CD14-positive monocyte (primary cell): ENCODE measurements around the gene ADAMTS10. TPM values are rescaled to one million over a fixed set of nuclear protein-coding genes. Genes with fewer than 3 reads are reported as not detected.

ENCODE experiments used
- DNase-seq, 3 donors: peaks; one replicate each; pipeline ENCODE4 v3.0.0-alpha.2; 2011 to 2022
- H2AFZ ChIP-seq: 2 replicates; pipeline ENCODE4 v1.6.0; 2012; ENCODE audit warnings: mild to moderate bottlenecking, low read depth, low read length, inconsistent platforms; ENCODE audit not compliant: insufficient read depth, poor library complexity, severe bottlenecking
- H3K27ac ChIP-seq, 2 donors: 1 replicate in 1 of 2; 2 replicates in 1 of 2; pipeline ENCODE4 v1.5.1; 2012 to 2013; ENCODE audit warnings: low read length in 2 of 2, control low read depth in 1 of 2, inconsistent platforms in 1 of 2, low read depth in 1 of 2, mild to moderate bottlenecking in 1 of 2
- H3K27me3 ChIP-seq, 2 donors: one replicate each; pipeline versions ENCODE4 v1.6.0 to v1.6.1; 2011 to 2013; ENCODE audit warnings: low read length in 2 of 2; ENCODE audit not compliant: control insufficient read depth in 2 of 2, insufficient read depth in 2 of 2
- H3K36me3 ChIP-seq, 2 donors: replicated peaks in 1 of 2; 1 replicate in 1 of 2; 2 replicates in 1 of 2; pipeline versions ENCODE4 v1.5.1 to v1.6.1; 2012 to 2013; ENCODE audit warnings: low read length in 2 of 2, control low read depth in 1 of 2, inconsistent platforms in 1 of 2, mild to moderate bottlenecking in 1 of 2; ENCODE audit not compliant: insufficient read depth in 2 of 2, control insufficient read depth in 1 of 2
- H3K4me1 ChIP-seq, 2 donors: 1 replicate in 1 of 2; 2 replicates in 1 of 2; pipeline versions ENCODE4 v1.5.1 to v1.6.1; 2012 to 2013; ENCODE audit warnings: low read length in 2 of 2, control low read depth in 1 of 2, inconsistent platforms in 1 of 2, mild to moderate bottlenecking in 1 of 2, moderate library complexity in 1 of 2; ENCODE audit not compliant: insufficient read depth in 2 of 2, control insufficient read depth in 1 of 2
- H3K4me2 ChIP-seq: replicated peaks from 2 replicates; pipeline ENCODE3; 2012; ENCODE audit warnings: low read length, moderate library complexity, mild to moderate bottlenecking; ENCODE audit not compliant: poor library complexity, severe bottlenecking; ENCODE audit errors: extremely low read depth
- H3K4me3 ChIP-seq, 3 experiments: fragments of 200-600 bp in 1 of 3; sonication (generic) in 1 of 3; replicated peaks in 1 of 3; 1 replicate in 2 of 3; 2 replicates in 1 of 3; pipeline ENCODE4 v1.5.1; 2011 to 2013; ENCODE audit warnings: low read length in 3 of 3, mild to moderate bottlenecking in 3 of 3, control low read depth in 2 of 3, low read depth in 2 of 3, inconsistent platforms in 1 of 3, moderate library complexity in 1 of 3
- H3K79me2 ChIP-seq: 2 replicates; pipeline ENCODE4 v1.6.0; 2012; ENCODE audit warnings: mild to moderate bottlenecking, control low read depth, inconsistent platforms, low read length, moderate library complexity; ENCODE audit not compliant: insufficient read depth
- H3K9ac ChIP-seq: 2 replicates; pipeline ENCODE4 v1.6.0; 2017; ENCODE audit warnings: low read length, mild to moderate bottlenecking; ENCODE audit not compliant: insufficient read depth, poor library complexity, severe bottlenecking
- H3K9me3 ChIP-seq, 2 donors: replicated peaks in 1 of 2; 1 replicate in 1 of 2; 2 replicates in 1 of 2; pipeline versions ENCODE4 v1.5.1 to v1.6.1; 2012 to 2013; ENCODE audit warnings: low read length in 2 of 2, control low read depth in 1 of 2; ENCODE audit not compliant: control insufficient read depth in 1 of 2, insufficient read depth in 1 of 2
- H4K20me1 ChIP-seq: 2 replicates; pipeline ENCODE4 v1.6.0; 2012; ENCODE audit warnings: mild to moderate bottlenecking, low read length, control low read depth, moderate library complexity; ENCODE audit not compliant: insufficient read depth
- H3K27ac Mint-ChIP-seq, 7 donors: one replicate each; pipeline ENCODE4 v1.8.0; 2020; ENCODE audit warnings: mild to moderate bottlenecking in 7 of 7, mixed read lengths in 7 of 7, moderate library complexity in 6 of 7, inconsistent platforms in 2 of 7
- H3K27me3 Mint-ChIP-seq, 3 donors: one replicate each; pipeline ENCODE4 v1.8.0; 2021 to 2022; ENCODE audit warnings: low read depth in 3 of 3, mild to moderate bottlenecking in 3 of 3, mixed read lengths in 3 of 3, moderate library complexity in 3 of 3, inconsistent platforms in 1 of 3
- H3K36me3 Mint-ChIP-seq, 2 donors: one replicate each; pipeline ENCODE4 v1.8.0; 2020; ENCODE audit warnings: mixed read lengths in 2 of 2, inconsistent platforms in 1 of 2, mild to moderate bottlenecking in 1 of 2
- H3K4me1 Mint-ChIP-seq: one replicate; pipeline ENCODE4 v1.8.0; 2020; ENCODE audit warnings: mild to moderate bottlenecking, mixed read lengths
- H3K4me3 Mint-ChIP-seq, 2 donors: one replicate each; pipeline ENCODE4 v1.8.0; 2020; ENCODE audit warnings: mild to moderate bottlenecking in 2 of 2, mixed read lengths in 2 of 2, moderate library complexity in 1 of 2
- H3K9me3 Mint-ChIP-seq, 7 donors: one replicate each; pipeline ENCODE4 v1.8.0; 2020 to 2022; ENCODE audit warnings: mixed read lengths in 7 of 7, mild to moderate bottlenecking in 6 of 7, moderate library complexity in 6 of 7, inconsistent platforms in 2 of 7
- whole genome bisulfite sequencing: methylation state at CpG from one replicate; pipeline ENCODE4 v1.1.5; 2013; ENCODE audit warnings: missing lambda C conversion rate; ENCODE audit not compliant: insufficient coverage; 5-methylcytosine and 5-hydroxymethylcytosine counted together
- intact Hi-C, 2 donors: fragments of 100-400 bp; cut with micrococcal nuclease; formaldehyde crosslinking; loops; one replicate each; pipeline versions ENCODE4 v1.15.0 to v1.15.1; 2023
- polyA plus RNA-seq, 3 donors: library from polyadenylated mRNA; depleted of rRNA in 1 of 3; unstranded in 2 of 3; stranded (reverse) in 1 of 3; fragments of 300-500 nt in 2 of 3; fragments of >200 nt in 1 of 3; fragmentation: Illumina TruSeq in 2 of 3; gene quantifications; 1 replicate in 2 of 3; 2 replicates in 1 of 3; pipeline ENCODE4 v1.2.3, GENCODE V29; 2012 to 2021
- TF ChIP-seq, protein P1 (sequence below): fragments of 200-600 bp; IDR thresholded peaks from one replicate; pipeline ENCODE4 v1.8.0; 2022; ENCODE audit warnings: antibody characterized with exemption, mild to moderate bottlenecking

The ADAMTS10 gene
- polyA plus RNA-seq, 3 donors: 2.3 TPM; not detected in 2

DNA sequence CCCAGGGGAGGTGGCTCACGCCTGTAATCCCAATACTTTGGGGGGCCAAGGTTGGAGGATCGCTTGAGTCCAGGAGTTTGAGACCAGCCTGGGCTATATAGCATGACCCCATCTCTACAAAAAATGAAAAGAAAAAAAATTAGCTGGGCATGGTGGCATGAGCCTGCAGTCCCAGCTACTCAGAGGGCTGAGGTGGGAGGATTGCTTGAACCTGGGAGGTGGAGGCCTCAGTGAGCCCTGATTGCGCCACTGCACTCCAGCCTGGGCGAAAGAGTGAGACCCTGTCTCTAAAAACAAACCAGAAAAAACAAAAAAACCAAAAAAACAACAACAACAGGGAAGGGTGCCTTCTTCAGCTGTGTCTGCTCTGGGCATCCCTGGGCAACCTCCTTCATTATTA is 32.8 kb downstream of the ADAMTS10 start:
- H3K27ac ChIP-seq: peak overlapping the region; percentile 85 to 92
- peaks cover 78% of the 10 kb centered on the region for H4K20me1 ChIP-seq
- Mint-ChIP-seq H3K4me3 (peak overlapping the region; percentile 98 to 100), H3K27me3 (peaks cover 0 to 2% (median 2%) of the 10 kb centered on the region in 3 donors), H3K36me3 (peaks cover 33 to 39% of the 10 kb centered on the region in 2 donors), H3K9me3 (peaks cover 0 to 6% (median 0%) of the 10 kb centered on the region in 7 donors), H3K4me1 (peaks cover 57% of the 10 kb centered on the region), H3K27ac (peak overlapping the region; percentile 96 to 99 (median 99))
- H3K27me3 ChIP-seq: no peaks in the 10 kb centered on the region
- H2AFZ ChIP-seq: no peak overlapping the region
- H3K79me2 ChIP-seq: peaks cover 79% of the 10 kb centered on the region
- peaks cover 4 to 7% of the 10 kb centered on the region in 2 donors for H3K36me3 ChIP-seq
- no CpG with 5 or more reads among the region's 4 CpGs for WGBS
- no peaks in the 10 kb centered on the region for H3K9me3 ChIP-seq
- H3K4me2 ChIP-seq: peak overlapping the region; percentile 99
- H3K4me3 ChIP-seq: peak overlapping the region; percentile 85 to 100 (median 98)
- H3K4me1 ChIP-seq: peaks cover 63 to 70% of the 10 kb centered on the region in 2 donors
- intact Hi-C loops: loop anchor here (1.0 to 10.0 kb wide), 5 partner anchors 8 to 223 kb away; partner anchors contain the start of gene MARCHF2 (in 1 of the 2)
- TF ChIP-seq, protein P1, sequence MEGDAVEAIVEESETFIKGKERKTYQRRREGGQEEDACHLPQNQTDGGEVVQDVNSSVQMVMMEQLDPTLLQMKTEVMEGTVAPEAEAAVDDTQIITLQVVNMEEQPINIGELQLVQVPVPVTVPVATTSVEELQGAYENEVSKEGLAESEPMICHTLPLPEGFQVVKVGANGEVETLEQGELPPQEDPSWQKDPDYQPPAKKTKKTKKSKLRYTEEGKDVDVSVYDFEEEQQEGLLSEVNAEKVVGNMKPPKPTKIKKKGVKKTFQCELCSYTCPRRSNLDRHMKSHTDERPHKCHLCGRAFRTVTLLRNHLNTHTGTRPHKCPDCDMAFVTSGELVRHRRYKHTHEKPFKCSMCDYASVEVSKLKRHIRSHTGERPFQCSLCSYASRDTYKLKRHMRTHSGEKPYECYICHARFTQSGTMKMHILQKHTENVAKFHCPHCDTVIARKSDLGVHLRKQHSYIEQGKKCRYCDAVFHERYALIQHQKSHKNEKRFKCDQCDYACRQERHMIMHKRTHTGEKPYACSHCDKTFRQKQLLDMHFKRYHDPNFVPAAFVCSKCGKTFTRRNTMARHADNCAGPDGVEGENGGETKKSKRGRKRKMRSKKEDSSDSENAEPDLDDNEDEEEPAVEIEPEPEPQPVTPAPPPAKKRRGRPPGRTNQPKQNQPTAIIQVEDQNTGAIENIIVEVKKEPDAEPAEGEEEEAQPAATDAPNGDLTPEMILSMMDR: no peak
- DNase-seq: no peak
- peak overlapping the region; percentile 92 for H3K9ac ChIP-seq

DNA sequence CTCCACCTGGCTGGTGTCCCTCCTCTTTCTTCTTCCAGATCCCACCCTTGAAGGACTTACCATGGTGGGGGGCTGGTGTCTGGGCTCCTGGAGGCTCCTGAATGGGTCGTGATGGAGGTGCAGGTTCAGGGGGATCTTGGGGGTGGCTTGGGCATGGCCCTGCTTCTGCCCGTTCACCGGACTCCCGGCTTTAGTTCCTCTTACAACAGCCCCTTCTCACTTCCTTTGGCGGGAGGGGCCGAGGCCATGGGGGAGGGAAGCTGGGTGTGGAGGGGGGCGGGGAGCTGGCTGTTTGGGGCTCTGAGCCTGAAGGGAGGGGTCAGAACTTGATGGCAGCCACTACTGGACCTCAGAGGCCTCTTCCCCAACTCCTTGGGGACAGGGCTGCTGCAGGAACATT is 33.3 kb downstream of the ADAMTS10 start, which contains the start of gene MYO1F:
MYO1F (minus strand) TSS at position 196 of the 400 bp plus-strand sequence; CDS start at position 63, 133 bp downstream.
- Histone ChIP-seq H3K9me3 (no peaks in the 10 kb centered on the region), H3K27me3 (no peaks in the 10 kb centered on the region), H3K4me3 (peak within 1 kb of the TSS; percentile 85 to 100 (median 98)), H4K20me1 (peaks cover 83% of the 10 kb centered on the region), H3K27ac (peak within 1 kb of the TSS; percentile 85 to 92), H3K79me2 (peaks cover 84% of the 10 kb centered on the region), H3K9ac (peak within 1 kb of the TSS; percentile 92), H3K36me3 (peaks cover 4 to 12% of the 10 kb centered on the region in 2 donors), H2AFZ (no peak within 1 kb of the TSS), H3K4me2 (peak within 1 kb of the TSS; percentile 99), H3K4me1 (peaks cover 68 to 75% of the 10 kb centered on the region in 2 donors)
- Mint-ChIP-seq H3K9me3 (peaks cover 0 to 6% (median 0%) of the 10 kb centered on the region in 7 donors), H3K27me3 (peaks cover 0 to 2% (median 2%) of the 10 kb centered on the region in 3 donors), H3K36me3 (peaks cover 37 to 44% of the 10 kb centered on the region in 2 donors), H3K27ac (peak within 1 kb of the TSS; percentile 96 to 99 (median 99)), H3K4me3 (peak within 1 kb of the TSS; percentile 98 to 100), H3K4me1 (peaks cover 62% of the 10 kb centered on the region)
- intact Hi-C loops: loop anchor here (1.0 to 10.0 kb wide), 5 partner anchors 8 to 222 kb away; partner anchors contain the start of gene MARCHF2 (in 1 of the 2)
- TF ChIP-seq, protein P1: no peak
- DNase-seq: peak; percentile 75 to 76 (median 76)
- no CpG with 5 or more reads among the region's 7 CpGs for WGBS
